Measurements from ENCODE around the gene AIP.

DNA sequence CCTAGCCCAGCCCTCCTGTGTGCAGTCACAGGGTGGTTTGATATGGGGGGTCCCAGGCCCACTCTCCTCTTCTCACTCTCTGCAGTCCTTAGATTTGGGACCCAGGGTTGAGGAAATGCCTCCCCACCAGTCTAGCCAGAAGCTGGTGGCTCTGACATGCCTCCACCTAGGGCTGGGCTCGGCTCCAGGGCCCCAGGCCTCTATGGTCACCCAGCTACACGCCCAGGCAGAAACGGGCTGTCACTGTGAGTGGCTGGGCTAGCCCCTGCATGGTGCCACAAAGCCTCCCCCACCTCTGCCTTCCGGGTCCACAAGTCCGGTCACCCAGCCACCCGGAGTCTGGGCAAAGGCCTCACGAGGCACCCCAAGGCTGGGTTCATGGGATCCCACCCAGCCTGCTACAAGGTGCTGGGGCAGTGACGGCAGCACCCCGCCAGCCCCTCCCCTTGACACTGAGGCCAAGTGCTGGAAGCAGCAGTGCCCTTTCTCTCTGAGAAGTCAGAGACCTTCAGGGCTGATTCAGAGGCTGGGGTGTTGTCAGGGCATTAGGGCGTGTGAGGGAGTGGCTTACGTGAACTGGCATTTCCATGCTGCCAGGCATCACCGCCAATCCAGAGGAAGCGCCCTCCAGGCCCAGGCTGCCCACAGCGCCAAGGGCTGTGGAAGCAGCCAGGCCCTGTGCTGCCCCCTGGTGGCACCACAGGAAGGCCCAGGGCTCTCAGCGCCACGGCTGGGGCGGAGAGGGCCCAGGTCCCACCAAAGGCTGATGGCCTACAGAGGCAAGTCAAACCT, 23.0 kb downstream of the AIP start:
- TF ChIP-seq CTCF (IDR thresholded peaks at IDR 0.05) (peak in 1 of 3 donors; percentile 65), POLR2A (IDR thresholded peaks at IDR 0.05) (no peak)
